GM19240 (cell line): ENCODE data around the gene BCL7A.
A peak's percentile ranks its signal among the peaks of the same experiment; 100 is the strongest.
"Not testable (repeated sequence)": the region's sequence is repeated elsewhere in the genome, so short reads cannot be mapped to it uniquely, and the experiment has no call there.

Experiments used
- DNase-seq: peaks from one replicate; pipeline ENCODE4 v3.0.0; 2011; ENCODE audit warnings: low spot score; ENCODE audit not compliant: insufficient read length

Gene BCL7A

GRCh38 chr12:122021822-122022392 lies at the start of gene BCL7A:
BCL7A (plus strand) TSS chr12:122021884; CDS start chr12:122022092, 208 bp downstream.
- DNase-seq = no peak

- DNase-seq = no peak
Observed at GRCh38 chr12:121974026-121974985, 47.4 kb upstream of the BCL7A start.

- DNase-seq = no peak
Observed at GRCh38 chr12:121975021-121975420, 46.7 kb upstream of the BCL7A start.

- DNase-seq = no peak
Observed at GRCh38 chr12:121976950-121977349, 44.7 kb upstream of the BCL7A start.

- no peak for DNase-seq
Observed at GRCh38 chr12:121980191-121980891, 41.3 kb upstream of the BCL7A start.

GRCh38 chr12:121980892-121981272 lies 40.8 kb upstream of the BCL7A start:
- DNase-seq = no peak

- DNase-seq = no peak
Observed at GRCh38 chr12:121981456-121981855, 40.2 kb upstream of the BCL7A start.

- no peak for DNase-seq
Observed at GRCh38 chr12:121982950-121983349, 38.7 kb upstream of the BCL7A start.

GRCh38 chr12:121983536-121984210 lies 38.0 kb upstream of the BCL7A start:
- no peak for DNase-seq

- no peak for DNase-seq
Observed at GRCh38 chr12:121986489-121987245, 35.0 kb upstream of the BCL7A start.

GRCh38 chr12:121988519-121988918 lies 33.2 kb upstream of the BCL7A start:
- DNase-seq = not testable (repeated sequence)

GRCh38 chr12:121989276-121990113 lies 32.2 kb upstream of the BCL7A start:
- DNase-seq = no peak

GRCh38 chr12:121990114-121990647 lies 31.5 kb upstream of the BCL7A start:
- no peak for DNase-seq

GRCh38 chr12:121990692-121991603 lies 30.7 kb upstream of the BCL7A start:
- DNase-seq = peak; percentile 62

- DNase-seq = peak; percentile 75
Observed at GRCh38 chr12:121992059-121992879, 29.4 kb upstream of the BCL7A start.

- no peak for DNase-seq
Observed at GRCh38 chr12:121996050-121996944, 25.4 kb upstream of the BCL7A start.
